Inflammatory macrophage treated with lipopolysaccharide for 4 hours (primary cell): ENCODE measurements around the gene MOSPD3.
A peak's percentile ranks its signal among the peaks of the same experiment; 100 is the strongest.

Source experiments
- DNase-seq: peaks from one replicate; pipeline ENCODE4 v3.0.0-alpha.2; 2020

MOSPD3 gene

DNA sequence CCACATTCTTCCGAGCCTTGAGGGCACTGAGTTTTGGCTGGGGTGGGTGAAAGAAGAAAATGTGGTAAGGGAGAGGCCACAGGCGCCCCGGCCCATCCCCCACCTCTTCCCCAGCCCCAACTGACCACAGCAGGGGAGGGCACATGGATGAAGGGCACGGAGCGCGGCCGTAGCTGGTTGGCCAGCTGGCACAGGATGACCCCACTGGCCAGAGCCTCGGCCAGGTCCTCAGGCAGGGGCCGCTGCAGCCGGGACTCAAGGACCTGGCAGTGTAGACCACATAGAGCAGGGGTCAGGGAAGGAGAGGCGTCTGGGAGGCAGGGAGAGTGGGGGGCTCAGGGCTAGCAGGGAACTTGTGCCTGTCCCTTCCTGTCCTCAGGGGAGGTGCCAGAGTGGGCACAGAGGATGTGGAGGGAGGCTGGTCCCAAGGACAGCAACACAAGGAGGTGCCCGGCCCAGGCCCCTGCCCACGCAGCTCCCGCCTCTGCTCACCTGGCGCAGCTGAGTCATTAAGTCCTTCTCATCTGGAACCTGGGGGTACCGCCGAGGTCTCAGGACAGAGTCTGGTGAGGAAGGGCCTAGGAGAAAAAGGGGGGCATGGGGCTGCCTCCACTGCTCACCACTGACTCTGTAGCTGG is 36.5 kb upstream of the MOSPD3 start:
- DNase-seq = no peak

DNA sequence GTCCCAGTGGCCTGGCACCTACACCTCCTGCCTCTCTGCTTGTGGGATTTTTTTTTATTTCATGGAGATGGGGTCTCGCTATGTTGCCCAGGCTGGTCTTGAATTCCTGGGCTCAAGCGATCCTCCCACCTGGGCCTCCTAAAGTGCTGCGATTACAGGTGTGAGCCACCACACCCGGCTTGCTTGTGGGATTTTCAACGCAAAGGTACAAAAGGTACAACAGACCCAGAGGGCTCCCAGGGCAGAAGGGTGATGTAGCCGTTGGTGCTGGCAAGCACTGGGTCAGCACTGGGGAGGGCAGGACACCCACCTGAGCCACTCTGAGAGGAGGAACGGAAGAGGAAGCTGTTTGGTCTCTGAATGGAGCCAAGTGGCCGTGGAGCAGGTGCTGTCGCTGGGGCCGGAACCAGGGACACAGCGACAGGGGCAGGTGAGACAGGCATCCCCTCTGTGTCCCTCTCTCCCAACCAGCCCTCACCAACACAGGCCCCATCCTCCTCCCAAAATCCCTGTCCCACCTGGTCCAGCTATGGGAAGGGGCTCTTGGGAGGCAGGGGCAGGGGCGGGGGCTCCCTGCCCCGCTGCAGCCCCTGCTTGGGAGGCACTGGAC is 35.9 kb upstream of the MOSPD3 start:
- DNase-seq = no peak

DNA sequence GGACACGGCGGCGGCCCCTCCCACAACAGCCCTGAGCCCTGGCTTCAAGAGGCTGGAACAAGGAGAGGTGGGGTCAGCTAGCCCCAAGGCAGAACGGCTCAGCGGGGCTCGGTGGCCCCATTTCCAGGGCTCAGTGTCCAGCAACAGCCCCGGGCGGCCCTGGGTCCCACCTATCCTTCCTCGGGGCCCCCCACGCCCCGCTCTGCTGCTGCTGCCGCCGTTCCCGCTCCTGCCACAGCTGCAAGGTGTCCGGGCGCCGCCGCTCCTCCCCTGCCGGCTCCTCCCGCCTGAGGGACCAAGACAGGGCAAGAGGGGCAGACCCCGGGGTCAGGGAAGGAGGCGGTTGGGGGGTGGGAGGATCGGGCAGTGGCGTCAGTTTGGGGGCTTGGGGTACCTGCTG is 35.2 kb upstream of the MOSPD3 start:
- no peak for DNase-seq

DNA sequence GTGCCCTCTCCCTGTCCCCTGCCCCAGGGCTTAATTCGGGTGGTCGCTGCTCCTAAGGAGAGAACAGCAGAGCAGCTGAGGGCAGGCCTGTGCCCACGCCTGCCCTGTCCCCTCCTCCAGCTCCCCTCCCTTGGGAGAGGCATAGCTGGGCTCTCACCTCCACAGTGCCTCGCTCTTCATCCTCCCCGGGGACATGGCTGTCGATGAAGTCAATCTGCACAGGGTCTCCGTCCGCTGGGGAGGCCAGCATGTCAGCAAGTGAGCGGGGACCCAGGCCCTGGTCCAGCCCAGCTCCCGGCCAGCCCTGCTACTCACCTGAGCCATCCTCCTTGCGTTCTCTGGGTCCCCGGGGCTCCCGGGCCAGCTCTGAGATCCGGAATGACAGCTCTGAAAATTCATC is 34.8 kb upstream of the MOSPD3 start:
- DNase-seq = no peak

DNA sequence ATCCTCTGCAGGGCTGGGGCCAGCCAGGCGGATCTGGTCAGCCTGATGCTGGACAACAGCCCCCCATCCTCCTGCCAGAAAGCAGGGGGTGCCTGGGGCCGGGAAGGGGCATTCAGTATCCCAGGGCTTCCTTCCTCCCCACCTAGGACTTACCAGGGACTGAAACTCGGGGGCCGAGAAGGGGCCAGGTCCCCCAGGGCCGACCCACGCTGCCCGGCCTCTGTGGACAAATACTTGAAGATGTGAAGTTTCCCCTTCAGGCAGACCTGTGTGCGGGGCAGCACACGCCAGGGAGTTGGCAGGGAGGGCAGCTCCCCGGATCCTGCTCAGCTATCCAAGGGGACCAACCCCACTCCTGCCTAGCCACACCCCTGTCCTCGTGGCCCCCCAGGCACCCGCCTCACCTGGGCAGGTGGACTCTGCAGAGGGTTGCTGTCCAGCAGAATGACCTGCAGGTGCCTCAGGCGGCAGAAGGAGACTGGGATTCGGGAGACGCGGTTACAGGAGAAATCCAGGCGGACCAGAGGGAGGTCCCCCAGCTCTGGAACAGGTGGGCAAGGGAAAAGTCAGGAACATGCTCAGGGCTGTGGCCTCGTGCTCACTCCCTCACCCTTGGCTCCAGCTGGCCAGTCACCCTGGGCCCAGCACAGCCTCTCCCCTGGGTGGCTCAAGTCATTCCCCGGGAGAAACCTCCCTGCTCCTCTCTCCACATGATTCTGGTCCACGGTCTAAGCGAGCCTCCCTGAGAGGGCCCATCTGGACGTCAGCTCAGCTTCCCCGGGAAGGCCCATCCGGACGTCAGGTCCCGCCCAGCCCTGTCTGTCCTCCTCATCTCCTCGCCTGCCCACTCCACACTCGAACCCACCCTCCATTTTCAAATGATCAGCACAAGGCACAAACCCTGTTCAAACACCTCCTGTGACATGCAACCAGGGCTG is 33.8 kb upstream of the MOSPD3 start:
- DNase-seq = no peak

DNA sequence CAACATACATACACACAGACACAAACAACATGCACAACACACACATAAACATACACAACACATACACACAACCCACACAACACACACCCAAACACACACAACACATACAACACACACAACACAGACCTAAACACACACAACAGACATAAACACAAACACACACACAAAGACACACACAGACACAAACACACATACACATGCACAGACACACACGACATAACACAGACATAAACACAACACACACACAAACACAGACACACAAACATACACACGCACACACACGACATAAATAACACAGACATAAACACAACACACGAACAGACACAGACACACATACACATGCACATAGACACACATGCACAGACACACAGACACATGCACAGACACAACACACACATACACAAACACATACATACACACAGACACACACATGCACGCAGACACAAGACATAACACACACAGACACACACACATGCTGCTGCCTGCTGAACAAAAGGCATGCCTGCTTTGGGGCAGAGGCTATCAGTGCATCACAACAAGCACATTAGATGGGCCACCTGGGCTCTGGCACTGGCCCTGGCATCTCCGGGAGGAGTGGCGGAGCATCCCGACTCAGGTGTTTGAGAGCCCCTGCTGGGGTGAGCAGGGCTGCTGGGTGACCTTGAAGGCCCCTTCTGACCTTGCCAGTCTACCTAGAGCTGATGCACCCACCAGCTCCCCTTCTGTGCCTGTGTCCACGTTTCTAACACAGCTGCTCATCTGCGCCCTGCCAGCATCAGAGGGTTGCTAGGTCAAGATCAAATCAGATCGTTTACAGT is 31.7 kb upstream of the MOSPD3 start:
- no peak for DNase-seq

DNA sequence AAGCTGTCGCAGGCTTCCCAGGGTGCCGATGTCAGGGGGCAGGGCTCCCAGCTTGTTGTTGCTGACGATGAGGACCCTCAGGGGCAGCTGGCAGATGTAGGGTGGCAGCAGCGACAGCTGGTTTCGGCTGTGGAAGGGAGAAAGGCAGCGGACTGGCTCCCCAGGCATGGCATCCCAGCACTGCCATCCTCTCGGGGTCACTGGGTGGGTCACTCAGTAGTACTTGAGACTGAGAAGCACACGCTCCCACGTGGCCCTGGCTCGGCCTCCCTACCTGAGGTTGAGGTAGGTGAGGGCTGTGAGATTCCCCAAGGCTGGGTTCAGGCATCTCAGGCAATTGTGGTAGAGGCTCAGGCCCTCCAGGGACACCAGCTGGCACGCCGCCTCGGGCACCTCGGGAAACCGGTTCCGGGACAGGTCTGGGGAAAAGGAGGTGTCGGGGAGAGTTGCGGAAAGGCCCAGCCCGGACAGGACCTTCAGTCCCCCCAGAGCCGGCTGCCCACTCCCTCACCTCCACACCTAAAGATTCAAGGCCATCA is 30.2 kb upstream of the MOSPD3 start:
- DNase-seq = no peak

DNA sequence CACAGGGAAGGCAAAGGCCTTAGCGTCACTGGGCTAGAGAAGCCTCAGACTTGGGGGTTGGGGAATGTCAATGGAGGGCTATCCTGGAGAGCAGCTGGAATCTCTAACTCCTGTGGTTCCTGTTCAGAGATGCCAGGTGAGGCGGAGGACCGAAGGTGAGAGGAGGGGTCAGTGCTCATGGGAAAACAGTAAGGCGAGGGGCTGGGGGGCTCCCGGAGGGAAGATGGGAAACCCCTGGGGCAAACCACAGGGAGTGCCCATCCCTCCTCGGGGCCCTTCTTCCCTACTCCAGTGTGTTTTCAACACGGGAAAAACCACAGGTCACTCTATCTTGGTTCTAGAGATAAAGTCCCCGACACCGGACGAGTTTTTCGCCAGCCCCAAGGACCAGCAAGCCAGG is 29.7 kb upstream of the MOSPD3 start:
- DNase-seq = no peak

DNA sequence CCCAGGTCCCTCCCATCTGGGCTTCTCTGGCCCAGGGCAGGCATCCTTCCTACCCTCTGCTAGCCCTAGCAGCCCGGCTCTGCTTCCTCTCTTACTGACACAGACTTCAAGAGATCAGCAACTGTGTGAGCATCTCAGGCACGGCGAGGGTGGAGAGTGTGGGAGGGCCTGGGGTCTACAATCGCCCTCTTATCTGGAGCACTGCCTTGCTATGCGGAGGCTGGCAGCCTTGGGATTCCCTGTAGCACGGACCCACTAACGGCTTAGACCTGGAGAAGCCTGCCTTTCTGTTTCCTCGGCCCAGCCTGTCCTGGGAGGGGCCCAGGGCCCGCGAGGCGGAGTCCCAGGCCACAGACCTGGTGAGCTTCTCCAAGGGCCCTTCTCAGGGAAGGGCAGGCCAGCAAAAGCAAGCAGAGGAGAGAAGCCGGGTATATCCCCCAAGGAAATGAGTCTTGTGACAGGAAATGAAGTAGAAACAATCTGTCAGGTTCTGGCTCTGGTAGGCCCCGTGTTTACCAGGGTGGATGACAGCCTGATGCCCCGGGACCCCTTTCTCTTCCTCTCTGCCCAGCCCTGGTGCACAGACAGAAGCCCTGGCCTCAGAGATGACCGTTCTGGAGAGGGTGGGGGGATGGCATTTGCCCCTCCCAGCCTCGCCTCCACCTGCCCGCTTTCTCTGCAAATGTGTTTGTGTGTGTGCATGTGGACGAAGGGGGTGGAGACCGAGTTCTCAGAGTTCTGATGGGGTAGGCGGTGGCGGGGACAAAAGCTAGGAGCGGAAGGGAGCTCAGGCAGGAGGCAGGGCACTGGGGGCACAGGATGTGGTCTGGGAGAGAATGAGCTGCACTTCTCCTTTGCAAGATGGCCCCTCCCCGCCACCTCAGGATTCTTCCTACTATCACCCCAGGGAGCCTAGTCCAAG is 28.9 kb upstream of the MOSPD3 start:
- peak; percentile 82 for DNase-seq

DNA sequence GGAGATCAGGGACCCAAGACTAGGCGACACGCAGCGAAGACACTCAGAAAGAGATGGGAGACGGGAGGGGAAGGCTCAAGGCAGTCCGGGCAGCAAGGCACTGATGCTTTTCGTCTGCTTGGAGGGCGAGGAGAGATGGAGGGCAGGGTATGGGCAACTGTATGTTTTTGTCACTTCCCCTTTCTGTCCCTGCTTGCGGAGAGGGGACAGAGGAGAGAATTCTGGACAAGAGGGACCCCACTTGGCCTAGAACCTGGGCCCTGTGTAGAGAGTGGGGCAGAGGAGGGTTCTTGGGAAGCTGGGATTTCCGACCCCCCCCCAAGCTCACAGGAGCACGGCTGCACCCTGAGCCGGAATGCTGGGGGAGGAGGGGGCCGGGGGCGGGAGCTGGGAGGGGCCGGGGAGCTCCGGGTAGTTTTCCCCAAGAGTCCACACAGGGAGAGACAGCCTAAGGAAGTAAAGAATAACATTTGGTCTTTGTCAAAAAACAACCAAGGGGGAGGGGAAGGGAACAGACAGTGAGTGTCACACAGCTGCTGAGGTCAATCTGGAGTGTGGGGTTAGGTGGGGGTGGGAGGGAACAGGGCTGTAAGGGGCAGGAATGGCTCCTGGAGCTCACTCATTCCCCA is 28.2 kb upstream of the MOSPD3 start:
- peak; percentile 67 for DNase-seq

DNA sequence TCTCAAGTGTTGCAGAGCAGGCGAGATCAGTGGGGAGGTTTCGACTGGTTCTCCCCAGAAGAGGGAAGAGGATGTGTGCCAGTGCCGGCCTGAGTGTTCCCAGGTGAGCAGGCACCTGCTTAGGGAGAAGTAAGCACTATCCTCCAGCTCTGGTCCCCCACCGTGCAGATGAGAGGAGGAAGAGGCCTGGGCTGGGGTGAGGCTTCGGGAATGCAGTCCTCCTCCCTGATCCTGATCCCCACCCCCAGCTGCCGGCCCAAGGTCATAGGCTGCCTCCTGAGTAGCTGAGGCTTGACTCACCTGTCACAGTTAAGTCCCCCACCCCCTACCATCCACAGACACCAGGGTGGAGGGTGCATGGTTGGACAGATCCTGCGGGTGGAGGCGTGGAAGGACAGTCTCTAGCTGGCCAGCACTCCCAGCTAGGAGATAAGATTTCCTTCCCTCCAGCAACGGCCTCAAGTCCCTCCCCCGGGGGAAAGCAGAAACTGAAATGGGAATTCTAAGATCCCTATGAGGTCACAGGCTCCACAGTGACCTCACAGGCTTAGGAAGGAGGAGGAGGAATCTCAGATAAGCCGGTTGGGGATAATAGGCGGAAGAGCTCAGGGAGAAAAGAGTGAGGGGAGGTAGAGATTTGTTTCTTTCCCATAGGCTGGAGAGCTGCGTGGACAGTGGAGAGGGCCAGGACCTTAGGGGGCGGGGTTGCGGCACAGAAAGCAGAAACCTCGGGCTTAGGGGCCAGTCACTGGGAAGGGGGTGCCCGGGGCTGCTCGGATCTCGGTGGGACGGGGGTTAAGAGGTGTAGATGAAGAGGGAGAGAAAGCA is 27.4 kb upstream of the MOSPD3 start:
- peak; percentile 77 for DNase-seq

DNA sequence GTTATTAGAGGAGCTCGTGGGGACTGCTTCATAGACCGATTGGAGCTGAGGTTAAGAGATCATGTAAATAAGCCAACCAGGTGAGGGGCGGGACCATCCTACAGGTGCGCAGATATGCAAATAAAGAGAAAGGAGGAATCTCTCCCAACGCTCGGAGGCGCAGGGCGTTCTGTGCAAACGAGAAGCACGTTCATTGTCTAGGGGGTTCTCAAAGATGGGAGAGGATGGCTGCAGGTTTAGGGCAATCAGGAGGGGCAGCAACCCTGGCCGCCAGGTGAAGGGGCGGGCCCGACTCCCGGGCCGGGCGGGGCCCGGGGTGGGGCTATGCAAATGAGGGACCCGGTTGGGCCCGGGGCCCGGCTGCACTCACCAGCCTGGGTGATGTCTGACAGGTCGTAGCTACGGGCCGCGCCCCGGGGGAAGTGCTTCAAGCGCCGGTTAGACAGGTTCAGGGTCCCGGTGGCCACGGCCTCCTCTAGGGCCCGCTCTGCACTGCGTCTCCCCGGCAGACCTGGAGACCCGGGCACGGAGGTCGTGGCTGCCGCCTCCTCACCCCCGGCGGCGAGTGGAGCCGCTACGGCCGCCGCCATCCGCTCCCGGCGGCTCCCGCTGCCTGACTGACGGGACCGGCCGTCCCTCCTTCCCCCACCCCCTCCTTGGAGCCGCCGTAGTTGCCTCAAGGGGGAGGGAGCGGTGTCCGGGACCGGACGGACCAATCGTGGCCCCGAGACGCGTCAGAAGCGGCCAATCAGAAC is 26.7 kb upstream of the MOSPD3 start, which contains the start of gene LRCH4:
Gene LRCH4, minus strand, starts transcription at position 619 of the 755 bp plus-strand sequence. Its CDS starts 29 bp downstream, at position 590.
- DNase-seq = peak; percentile 52

DNA sequence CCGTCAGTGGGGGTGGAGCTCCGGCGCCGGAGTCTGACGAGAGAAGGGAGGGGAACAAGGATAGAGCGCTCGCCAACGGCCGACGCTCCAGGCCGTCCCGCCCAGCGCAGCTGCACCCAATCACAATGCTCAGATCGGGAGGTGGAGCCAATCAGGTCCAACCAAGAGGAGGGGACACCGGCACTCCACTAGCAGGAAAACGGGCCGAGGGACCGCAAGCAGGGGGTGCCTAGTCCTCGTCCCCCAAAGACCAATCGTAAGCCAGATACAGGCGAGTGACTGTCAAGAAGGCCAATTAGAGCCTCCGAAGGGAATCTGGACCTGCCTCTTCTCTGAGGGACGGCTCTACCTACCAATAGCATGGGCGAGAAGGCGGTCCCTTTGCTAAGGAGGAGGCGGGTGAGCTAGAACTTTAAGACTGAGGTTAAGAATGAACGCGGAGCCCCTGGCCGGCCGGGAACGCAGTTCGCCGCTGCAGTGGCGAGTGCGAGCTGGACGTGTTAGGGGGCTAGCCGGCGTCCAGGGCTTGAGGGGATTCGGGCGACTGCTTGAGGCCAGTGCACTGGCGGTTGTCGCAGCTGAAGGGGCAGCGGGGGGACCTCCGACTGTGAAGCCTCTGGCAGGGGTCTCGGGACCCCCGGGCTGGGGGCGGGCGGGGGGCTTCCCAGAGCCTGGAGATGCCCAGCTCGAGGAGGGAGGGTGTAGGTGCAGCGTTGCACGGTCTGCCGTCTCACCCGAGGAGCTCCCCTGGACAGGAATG is 25.9 kb upstream of the MOSPD3 start, which contains the start of gene FBXO24:
Gene FBXO24, plus strand, starts transcription at position 63 of the 760 bp plus-strand sequence. Its CDS starts 298 bp downstream, at position 361.
- DNase-seq = peak; percentile 100

DNA sequence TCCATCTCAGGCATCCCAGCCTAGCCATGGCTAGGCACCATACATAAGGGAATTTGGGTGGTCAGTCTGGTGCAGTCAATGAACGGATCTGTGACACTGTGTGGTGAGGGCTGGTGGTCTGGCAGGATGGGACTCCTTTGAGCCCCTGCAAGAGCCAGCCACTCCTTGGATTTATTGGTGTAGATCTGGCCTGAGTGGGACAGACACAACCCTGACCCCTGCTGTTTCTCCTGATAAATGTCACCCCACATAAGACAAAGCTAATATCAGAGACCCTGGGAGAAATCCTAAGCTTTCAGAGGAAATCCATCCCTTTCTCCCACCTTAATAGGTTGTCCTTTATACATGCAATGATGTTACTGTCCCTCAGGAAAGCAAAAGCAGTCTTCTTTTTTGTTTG is 23.9 kb upstream of the MOSPD3 start:
- peak; percentile 33 for DNase-seq

DNA sequence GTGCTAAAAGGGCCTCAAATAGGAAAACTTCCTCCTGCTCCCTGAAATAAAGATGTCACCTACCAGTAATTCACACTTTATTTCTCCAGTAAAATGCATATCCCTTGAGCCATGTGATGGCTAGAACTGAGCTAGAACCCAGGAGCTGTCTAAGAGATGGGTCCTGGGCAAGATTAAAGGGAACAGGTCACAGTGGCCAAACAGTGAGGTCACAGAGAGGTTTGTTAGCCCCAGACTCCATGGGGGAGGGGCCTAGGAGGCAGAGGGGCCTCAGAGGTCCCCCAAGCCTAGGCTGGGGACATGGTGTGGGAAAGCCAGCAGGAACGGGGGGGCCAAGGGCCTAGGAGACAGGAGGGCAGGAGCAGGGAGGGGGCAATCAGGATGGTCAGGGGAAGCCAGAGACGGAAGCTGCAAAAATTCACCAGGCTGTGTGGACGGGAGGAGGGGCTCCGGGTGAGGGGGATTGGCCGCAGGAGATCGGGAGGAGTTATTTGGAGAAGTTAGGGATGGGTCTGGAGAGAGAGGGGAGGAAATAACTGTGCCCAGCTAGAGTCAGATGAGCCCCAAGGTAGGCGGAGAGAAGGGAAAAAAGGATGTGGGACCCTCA is 22.9 kb upstream of the MOSPD3 start:
- no peak for DNase-seq

DNA sequence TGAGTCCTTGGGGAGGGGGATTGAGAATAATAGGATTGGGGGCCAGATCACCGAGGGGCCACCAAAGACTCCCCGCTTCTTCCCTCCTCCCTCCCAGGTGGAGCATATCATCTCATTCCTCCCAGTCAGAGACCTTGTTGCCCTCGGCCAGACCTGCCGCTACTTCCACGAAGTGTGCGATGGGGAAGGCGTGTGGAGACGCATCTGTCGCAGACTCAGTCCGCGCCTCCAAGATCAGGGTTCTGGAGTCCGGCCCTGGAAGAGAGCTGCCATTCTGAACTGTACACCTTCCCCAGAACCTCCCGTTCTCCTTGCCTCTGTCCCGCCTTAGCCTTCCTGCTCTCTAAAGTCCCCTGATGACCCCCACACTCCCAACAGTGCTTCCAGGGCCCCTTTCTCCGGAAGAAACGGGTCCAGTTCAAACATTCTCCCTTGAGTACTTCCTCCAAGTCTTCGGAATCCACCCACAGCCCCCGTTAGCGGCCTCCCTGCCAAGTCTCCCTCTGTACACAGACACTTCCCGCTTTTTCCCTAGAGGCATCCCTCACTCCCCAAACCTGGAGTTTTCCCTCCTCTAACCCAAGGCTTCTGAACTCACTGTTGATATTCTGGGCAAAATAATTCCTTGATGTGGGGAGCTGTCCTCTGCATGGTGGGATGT is 22.1 kb upstream of the MOSPD3 start:
- no peak for DNase-seq

DNA sequence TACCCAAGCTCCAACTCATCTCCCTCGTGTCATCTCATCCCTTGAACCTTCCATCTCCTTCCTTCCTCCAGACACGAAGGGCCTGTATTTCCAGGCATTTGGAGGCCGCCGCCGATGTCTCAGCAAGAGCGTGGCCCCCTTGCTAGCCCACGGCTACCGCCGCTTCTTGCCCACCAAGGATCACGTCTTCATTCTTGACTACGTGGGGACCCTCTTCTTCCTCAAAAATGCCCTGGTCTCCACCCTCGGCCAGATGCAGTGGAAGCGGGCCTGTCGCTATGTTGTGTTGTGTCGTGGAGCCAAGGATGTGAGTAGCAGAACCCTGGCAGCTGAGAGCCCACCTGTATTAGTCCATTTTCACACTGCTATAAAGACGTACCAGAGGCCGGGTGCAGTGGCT is 20.7 kb upstream of the MOSPD3 start:
- DNase-seq = no peak
